NCI-H446 treated with DMSO at 0.1 percent for 48 hours (cell line): Measurements from ENCODE around the gene FOLR2.
A peak's percentile ranks its signal among the peaks of the same experiment; 100 is the strongest.
"Not testable (repeated sequence)": the region's sequence is repeated elsewhere in the genome, so short reads cannot be mapped to it uniquely, and the experiment has no call there.

Experiments
- DNase-seq: peaks from one replicate; lab custom pipeline; 2025; lab: John Stamatoyannopoulos, UW

Gene FOLR2

DNA sequence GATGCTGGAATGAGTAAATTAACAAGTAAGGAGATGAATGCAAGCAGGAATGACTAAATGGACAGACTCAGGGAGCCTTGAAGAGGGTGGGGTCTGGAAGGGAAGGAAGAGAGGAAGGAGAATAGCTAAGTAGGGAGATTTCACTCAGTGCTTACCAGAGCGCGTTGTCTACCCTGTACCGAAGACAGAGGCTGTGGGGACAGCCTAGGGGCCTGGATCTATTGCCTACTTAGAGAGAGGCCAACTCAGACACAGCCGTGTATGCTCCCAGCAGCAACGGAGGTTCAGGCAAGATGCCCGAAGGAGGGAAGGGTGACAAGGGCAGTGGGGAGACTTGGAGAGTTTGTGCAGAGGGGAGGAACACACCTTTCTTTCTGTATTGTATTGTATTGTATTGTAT lies at the start of gene FOLR2:
Gene FOLR2, plus strand, starts transcription at position 157 of the 400 bp plus-strand sequence. CDS start 1,791 bp downstream, outside the sequence.
- no peak for DNase-seq

DNA sequence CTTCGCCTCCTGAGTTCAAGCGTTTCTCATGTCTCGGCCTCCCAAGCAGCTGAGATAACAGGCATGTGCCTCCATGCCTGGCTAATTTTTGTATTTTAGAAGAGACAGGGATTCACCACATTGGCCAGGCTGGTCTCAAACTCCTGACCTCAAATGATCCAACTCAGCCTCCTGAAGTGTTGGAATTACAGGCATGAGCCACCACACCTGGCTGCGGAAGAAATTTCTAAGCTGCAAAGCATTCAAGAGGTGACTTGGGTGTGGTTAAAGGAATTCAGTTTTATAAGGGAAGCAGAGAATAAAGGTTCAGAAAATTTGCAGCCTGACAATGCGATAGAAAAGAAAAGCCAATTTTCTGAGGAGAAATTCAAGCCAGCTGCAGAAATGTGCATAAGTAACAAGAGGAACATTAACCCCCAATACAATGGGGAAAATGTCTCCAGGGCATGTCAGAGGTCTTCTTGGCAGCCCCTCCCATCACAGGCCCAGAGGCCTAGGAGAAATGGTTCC lies 47.5 kb upstream of the FOLR2 start:
- not testable (repeated sequence) for DNase-seq

DNA sequence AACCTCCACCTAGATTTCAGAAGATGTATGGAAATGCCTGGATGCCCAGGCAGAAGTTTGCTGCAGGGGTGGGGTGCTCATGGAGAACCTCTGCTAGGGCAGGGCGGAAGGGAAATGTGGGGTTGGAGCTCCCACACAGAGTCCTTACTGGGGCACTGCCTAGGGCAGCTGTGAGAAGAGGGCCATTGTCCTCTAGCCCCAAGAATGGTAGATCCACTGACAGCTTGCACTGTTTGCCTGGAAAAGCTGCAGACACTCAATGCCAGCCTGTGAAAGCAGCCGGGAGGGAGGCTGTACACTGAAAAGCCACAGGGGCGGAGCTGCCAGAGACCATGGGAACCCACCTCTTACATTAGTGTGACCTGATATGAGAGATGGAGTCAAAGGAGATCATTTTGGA lies 46.8 kb upstream of the FOLR2 start:
- DNase-seq = not testable (repeated sequence)

DNA sequence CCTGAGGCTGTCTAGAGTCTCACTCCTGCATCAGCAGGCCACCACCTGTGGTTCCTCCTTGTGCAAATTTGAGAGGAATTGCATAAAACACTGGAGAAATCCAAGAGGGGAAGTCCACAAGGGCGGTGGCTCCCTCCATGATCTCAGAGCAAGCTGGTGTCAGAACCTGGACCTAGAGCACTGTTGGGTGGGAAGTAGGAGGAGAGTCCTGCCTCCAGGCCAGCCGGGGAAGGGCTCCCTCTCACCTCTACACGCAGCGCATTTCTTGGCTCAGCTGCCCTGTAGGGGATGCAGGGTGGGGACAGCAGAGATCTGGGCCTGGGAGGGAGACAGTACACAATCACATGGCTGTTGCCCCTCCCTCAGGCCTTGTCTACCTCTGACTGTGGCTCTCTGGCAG lies 44.6 kb upstream of the FOLR2 start:
- DNase-seq = not testable (repeated sequence)

DNA sequence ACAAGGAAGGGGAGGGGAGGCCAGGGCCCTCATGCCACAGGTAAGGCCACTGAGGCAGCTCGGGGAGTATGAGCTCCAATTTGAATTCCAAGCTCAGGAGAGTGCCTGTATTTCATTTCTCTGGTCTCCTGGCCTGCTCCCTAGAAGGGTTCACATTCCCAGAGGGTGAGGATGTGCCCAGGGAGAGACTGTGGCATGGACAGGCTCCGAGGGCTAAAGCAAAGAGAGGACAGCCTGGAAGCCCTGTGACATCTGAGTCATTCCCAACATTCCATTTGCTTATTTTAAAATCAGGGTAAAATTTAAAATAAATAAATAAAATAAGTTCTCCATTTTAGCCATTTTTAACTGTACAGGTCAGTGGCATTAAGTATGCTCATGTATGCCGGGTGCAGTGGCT lies 43.3 kb upstream of the FOLR2 start:
- DNase-seq = no peak

DNA sequence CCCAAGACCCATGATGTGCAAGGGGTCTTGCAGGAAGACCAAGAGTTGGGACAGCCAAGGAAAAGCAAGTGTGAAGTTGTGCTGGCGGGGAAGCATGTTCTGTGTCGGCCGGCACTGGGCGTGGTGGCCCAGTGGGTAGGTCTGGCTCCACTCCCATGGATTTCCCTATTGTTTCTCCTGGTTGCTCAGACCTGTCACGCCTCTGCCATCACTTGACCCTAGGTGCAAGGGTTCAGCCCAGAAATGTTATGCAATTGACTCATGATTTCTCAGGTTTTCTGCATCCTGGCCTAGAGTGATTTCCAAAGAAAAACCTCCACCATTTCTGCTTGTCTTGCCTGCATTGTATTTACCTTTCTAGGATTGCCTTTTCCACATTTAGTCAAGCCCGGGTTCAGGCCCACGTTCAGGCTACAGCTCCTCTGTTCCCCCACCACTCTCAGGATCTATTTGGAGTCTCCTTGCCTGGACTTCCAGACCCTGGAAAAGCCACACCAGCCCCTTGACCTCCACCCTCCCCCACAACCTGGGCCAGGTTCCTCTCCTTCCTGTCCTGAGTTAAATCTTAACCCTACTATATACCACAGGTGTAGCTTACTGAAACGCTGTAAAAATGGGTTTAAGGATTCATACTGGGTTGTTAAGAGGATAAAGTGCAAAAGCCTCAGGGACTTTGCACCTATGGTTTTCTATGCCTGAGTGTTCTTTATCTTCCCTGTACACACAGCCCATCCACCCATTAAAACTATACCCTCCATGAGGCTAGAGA lies 42.1 kb upstream of the FOLR2 start:
- no peak for DNase-seq

DNA sequence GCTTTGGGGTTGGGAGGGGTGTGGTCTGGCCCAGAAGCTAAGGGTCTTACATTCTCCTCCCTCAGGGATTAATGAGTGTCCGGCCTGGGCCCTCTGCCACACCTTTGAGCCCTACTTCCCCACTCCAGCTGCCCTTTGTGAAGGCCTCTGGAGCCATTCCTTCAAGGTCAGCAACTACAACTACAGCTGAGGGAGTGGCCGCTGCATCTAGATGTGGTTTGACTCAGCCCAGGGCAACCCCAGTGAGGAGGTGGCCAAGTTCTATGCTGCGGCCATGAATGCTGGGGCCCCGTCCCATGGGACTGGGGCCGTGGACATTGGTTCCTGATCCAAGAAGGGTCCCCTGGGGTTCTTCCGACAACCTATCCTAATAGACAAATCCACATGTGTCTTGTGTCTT lies 38.9 kb upstream of the FOLR2 start:
- DNase-seq = no peak

DNA sequence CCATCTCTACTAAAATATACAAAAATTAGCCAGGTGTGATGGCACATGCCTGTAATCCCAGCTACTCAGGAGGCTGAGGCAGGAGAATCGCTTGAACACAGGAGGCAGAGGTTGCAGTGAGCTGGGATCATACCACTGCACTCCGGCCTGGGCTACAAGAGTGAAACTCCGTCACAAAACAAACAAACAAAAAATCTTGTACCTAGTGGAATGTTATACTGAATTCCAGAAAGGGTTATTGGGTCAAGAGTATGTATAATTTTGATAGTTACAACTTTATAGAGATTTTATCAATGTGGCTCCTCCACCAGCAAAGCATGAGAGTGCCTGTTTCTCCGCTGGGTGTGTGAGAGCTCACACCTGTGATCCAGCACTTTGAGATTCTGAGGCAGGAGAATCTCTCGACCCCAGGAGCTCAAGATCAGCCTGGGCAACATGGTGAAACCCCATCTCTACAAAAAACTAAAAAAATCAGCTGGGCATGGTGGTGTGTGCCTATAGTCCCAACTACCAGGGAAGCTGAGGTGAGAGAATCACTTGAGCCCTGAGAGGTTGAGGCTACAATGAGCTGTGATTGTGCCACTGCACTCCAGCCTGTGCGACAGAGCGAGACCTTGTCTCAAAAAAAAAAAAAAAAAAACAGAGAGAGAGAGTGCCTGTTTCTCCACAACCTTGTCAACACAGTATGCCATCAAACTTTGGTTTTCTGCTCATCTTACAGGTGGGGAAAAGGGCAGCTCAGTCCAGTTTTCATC lies 37.4 kb upstream of the FOLR2 start:
- DNase-seq = no peak

DNA sequence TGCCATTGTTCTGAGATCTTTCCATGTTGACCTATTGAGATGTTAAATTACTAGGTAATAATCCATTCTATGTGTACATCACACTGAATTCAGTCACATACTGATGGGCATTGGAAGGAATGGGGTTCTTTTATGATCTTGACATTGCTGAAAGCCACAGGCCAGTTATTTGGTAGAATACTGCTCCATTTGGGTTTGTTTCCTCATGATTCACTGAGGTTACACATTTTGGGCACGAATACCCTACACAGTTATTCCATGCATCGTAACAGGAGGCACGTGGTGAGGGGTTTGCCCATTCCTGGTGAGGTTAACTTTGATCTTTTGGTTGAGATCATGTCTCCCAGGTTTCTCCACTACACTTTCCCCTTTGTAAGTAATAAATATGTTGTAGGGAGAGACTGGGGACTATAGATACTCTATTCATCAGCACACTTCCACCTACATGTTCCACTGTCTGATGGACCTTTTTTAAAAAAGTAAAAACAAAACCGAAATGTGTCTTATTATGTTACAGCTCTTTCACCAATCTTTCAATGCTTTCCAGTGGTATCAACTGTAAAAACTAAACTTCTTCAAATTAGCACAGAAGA lies 36.7 kb upstream of the FOLR2 start:
- DNase-seq = no peak

DNA sequence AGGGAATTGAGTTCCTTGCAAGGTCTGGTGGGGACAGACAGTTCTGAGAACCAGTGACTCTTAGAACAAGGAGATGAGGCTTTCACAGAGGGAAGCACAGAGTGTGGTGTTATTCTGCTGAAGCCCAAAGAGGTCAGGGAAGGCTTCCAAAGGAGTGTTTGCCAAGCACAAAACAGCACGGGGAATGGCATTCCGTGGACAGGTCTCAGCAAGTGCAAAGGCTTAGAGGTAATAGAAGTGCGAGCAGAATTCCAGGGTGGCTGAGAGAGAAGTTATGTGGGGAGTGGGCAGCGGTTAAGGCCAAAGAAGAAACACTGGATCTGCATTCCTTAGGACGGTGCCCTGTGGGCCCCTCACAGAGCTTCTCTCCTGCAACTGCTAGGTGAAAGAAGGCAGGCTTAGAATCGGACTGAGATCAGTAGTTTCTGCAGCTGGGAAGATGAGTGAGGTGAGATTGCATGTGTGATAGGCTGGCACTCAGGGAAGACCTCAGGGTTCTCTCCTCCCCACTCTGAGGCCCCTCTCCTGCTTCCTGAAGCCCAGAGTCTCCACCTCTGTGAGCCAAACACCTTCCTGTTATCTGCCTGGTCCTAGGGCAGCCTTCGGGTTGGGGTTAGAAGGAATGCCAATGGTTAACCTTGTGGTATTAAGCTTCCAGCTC lies 35.6 kb upstream of the FOLR2 start:
- not testable (repeated sequence) for DNase-seq

DNA sequence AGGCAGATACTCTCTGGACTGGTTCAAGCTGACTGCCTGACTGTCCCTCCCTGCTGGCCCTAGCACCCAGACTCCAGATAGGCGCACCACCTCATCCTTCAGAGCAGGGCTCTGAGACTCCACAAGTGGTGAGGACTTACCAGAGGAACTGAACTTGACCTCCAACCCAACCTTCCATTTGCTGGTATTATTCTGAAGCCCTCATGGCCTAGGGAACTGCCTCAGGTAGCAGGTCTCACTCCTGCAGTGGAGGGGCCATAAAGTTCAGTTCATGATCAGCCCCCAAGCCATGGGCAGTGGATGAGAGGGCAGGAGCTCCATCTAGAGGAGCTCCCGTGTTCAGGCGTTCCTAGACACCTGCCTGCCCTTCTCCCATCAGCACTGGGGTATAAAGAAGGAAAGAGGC lies 35.0 kb upstream of the FOLR2 start:
- DNase-seq = not testable (repeated sequence)

DNA sequence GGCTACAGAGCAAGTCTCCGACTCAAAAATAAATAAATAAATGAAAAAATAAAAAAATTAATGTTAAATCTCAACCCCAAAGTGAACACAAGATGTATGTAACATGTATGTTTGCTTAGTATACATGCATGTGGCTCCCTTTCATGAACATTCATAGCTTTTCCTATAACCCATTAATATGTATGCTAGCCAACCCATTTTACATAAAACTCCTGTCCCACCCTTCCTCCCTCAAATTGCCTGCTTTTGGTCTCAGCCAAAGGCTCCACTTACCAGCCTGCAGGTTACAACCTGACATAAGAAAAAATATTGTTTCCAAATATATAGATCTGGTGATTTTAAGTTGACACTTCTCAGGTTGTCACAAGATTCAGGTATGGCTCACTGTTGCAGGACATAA lies 28.3 kb upstream of the FOLR2 start:
- no peak for DNase-seq

DNA sequence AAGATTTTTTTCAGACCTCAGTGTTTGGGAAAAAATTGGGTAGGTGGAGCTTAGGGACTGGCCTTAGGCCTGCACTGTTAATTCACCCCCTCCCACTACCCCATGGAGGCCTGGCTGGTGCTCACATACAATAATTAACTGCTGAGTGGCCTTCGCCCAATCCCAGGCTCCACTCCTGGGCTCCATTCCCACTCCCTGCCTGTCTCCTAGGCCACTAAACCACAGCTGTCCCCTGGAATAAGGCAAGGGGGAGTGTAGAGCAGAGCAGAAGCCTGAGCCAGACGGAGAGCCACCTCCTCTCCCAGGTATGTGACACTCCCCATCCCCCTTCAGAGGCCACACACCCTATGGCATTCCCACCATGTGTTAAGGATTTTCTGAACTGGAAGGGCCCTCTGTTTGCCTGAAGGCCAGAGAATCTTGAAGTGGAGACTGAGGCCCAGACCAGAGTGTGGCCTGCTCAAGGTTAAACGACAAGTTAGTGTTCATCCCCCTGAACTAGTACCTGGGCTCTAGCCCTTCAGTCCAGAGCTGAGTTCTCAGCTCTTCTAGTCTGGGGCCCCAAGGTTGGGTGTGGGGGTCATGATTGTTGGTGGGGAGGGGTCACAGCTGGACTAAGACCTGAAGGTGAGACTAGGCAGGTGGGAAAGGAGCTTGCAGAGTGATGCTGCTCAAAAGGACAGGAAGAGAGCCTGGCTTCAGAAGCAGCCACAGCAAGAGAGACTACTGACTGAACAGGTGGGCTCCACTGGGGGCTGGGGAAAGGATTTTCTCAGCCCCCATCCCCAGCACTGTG lies 26.9 kb upstream of the FOLR2 start:
- peak; percentile 63 for DNase-seq

DNA sequence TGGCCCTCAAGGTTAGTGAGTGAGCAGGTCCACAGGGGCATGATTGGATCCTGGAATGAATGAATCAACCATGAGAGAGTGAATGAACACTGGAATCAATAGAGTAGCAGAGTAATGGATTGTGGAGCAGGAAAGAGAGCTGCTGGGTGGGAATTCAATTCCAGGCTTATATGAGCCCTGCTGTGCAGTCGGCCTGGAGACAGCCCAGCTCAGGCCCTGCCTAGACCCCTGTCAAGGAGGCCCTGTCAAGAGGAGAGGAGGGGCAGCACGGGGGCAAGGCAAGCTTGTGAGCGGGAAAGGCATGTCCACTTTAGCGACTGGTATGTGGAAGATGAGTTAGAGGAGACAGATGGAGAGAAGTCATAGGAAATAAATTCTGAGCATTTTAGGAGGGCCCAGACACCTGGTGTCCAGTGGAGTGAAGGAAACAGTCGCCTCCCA lies 25.9 kb upstream of the FOLR2 start:
- no peak for DNase-seq

DNA sequence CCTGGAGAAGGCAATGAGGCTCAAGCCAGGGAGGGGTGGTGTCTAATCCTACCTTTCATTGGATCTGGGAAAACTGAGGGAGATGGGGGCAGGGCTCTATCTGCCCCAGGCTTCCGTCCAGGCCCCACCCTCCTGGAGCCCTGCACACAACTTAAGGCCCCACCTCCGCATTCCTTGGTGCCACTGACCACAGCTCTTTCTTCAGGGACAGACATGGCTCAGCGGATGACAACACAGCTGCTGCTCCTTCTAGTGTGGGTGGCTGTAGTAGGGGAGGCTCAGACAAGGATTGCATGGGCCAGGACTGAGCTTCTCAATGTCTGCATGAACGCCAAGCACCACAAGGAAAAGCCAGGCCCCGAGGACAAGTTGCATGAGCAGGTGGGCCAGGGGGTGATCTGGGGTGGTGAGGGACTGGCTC lies 24.6 kb upstream of the FOLR2 start, which contains the start of gene FOLR1:
Gene FOLR1, plus strand, starts transcription at position 180 of the 421 bp plus-strand sequence. Its CDS starts 34 bp downstream, at position 214.
- DNase-seq = no peak

DNA sequence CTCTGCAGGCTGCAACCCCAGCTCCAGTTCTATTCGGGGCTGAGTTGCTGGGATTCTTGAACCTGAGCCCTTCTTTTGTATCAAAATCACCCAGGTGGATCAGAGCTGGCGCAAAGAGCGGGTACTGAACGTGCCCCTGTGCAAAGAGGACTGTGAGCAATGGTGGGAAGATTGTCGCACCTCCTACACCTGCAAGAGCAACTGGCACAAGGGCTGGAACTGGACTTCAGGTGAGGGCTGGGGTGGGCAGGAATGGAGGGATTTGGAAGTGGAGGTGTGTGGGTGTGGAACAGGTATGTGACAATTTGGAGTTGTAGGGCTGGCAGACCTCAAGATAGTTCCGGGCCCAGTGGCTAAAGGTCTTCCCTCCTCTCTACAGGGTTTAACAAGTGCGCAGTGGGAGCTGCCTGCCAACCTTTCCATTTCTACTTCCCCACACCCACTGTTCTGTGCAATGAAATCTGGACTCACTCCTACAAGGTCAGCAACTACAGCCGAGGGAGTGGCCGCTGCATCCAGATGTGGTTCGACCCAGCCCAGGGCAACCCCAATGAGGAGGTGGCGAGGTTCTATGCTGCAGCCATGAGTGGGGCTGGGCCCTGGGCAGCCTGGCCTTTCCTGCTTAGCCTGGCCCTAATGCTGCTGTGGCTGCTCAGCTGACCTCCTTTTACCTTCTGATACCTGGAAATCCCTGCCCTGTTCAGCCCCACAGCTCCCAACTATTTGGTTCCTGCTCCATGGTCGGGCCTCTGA lies 20.9 kb upstream of the FOLR2 start:
- no peak for DNase-seq

DNA sequence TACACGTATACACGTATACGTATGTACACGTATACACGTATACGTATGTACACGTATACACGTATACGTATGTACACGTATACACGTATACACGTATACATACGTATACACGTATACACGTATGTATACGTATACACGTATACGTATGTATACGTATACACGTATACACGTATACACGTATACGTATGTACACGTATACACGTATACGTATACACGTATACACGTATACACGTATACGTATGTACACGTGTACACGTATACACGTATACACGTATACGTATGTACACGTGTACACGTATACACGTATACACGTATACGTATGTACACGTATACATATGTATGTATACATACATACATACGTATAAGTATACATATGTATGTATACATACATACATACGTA lies 15.1 kb upstream of the FOLR2 start:
- not testable (repeated sequence) for DNase-seq

DNA sequence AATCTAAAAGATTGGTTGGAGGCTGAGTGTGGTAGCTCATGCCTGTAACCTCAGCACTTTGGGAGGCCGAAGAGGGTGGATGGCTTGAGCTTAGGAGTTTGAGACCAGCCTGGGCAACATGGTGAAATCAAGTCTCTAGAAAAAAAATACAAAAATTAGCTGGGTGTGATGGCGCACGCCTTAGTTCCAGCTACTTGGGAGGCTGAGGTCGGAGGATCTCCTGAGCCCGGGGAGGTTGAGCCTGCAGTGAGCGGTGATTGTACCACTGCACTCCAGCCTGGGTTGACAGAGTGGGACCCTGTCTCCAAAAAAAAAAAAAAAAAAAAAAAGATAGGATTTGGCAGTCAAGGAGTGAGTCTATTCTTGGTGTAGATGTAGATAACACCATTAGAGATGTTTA lies 14.0 kb upstream of the FOLR2 start:
- no peak for DNase-seq

DNA sequence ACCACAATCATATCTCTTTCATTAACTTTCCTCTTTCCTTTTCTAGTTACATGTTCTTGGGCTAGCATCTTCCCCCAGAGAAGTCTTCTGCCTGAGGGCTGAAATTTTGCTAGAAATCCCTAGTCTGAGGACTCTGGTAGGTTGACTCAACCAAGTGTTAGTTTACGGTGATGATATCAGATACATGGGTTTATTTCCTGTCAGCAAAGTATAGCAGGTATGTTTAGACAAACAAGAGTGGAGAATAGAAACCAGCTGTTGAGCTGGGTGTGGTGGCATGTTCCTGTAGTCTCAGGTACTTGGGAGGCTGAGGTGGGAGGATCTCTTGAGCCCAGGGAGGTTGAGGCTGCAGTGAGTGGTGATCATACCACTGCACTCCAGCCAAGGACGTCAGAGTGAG lies 13.4 kb upstream of the FOLR2 start:
- DNase-seq = no peak

DNA sequence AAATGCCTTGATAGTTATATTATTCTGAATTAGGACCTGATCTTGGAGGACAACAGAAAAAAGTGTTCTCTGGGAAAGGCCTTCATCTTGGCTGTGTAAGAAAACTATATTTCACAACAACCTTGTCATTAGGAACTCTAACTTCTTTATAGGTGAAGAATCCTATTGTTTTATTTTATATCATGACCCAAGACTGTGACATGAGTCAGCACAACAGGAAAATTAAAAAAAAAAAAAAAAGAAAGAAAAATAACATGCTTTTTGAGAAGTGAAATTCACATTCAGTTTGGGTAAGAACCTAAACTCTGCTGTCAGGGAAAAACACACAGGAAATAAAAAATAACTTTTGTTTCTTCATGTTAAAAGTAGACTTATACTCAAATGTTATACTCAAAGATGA lies 11.7 kb upstream of the FOLR2 start:
- no peak for DNase-seq
